ENCODE measurements around the gene ELMOD1.

The ELMOD1 gene

DNA sequence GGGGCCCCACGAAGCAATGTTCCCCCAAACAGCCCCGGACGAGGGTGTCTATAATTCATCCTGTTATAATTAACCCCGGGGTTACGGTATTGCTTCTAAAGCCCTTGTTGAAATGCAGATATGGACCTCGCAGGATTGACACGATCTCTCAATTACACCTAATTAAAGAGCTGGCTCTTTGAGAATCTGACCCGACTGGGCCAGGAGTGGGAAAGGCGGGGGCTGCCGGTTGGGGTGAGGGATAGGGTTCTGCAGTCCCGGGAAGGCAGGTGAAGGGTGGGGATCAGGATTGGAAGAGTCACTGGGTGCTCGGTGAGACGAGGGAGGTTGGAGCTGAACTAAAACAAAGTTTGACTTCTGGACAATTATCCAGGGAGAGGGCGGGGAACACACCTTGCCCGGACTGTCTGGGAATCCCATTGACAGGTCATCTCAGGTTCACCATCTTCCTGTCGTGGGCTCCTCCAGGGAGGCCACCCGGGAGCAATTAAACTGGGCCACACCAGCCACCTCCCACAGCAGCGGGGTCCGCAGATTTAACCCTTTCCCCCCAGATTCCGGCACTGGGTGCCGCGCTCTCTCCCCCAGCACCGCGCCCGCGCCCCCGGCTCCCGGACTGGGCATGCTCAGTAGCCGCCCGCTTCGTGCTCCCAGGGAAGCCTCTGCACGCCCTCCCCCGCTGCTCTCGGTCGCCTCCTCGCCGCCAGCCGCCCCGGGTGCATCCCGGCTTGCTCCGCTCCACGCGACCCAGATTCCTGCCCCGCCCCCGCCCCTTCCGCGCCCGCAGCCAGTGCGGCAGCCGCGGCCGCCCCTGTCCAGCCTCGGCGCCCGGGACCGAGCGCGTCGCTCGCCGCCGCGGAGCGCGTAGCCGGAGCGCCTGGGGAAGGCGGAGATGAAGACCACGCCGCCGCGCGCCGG lies at the start of gene ELMOD1:
Gene ELMOD1, plus strand, starts transcription at position 688 of the 918 bp plus-strand sequence. CDS start 27,043 bp downstream, outside the sequence.
- DNase-seq (ENCODE audit: low spot score): peak; percentile 73
- TF ChIP-seq, protein P1, sequence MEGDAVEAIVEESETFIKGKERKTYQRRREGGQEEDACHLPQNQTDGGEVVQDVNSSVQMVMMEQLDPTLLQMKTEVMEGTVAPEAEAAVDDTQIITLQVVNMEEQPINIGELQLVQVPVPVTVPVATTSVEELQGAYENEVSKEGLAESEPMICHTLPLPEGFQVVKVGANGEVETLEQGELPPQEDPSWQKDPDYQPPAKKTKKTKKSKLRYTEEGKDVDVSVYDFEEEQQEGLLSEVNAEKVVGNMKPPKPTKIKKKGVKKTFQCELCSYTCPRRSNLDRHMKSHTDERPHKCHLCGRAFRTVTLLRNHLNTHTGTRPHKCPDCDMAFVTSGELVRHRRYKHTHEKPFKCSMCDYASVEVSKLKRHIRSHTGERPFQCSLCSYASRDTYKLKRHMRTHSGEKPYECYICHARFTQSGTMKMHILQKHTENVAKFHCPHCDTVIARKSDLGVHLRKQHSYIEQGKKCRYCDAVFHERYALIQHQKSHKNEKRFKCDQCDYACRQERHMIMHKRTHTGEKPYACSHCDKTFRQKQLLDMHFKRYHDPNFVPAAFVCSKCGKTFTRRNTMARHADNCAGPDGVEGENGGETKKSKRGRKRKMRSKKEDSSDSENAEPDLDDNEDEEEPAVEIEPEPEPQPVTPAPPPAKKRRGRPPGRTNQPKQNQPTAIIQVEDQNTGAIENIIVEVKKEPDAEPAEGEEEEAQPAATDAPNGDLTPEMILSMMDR (IDR thresholded peaks at IDR 0.05; ENCODE audit: extremely low read depth, missing control alignments): no peak

DNA sequence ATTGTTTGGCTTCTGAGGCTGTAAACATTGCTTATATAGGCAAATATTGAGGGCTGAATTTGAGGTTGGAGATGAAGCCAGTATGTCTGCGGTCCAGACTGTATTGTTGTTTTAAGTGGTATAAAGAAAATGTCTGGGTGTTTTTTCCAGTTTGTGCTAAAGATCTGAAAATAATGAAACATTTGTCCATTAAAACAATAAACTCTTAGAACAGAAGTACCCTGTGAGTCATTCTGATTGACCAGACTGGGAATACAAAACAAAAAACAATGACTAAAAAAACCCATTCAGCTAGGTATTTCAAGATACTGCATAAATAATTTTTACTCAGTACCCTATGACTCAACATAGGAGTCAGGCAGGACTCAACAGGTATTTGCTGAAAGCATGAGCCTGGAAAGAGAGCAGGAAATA lies 45.8 kb upstream of the ELMOD1 start:
- TF ChIP-seq, protein P1 (IDR thresholded peaks at IDR 0.05; ENCODE audit: extremely low read depth, missing control alignments): no peak
- DNase-seq (ENCODE audit: low spot score): no peak

DNA sequence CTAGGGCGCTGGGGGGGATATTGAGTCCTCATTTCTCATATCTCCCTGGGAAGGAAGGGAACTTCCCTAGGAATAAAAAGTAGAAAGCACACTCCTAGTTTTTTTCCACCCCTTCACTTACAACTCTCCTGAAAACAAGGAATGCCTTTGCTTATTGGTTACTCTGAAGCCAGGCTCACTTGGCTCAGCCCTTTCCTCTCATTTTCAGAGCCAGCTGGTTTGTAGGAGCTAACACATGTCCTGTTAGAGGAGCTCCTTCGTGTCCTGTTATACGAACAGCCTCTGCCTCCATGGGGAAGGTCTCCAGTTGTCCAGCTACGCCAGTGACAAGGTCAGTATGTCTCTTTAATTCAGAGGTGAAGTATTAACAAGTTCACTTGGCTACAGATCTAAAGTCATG lies 43.0 kb upstream of the ELMOD1 start:
- TF ChIP-seq, protein P1 (IDR thresholded peaks at IDR 0.05; ENCODE audit: extremely low read depth, missing control alignments): no peak
- no peak for DNase-seq (ENCODE audit: low spot score)

DNA sequence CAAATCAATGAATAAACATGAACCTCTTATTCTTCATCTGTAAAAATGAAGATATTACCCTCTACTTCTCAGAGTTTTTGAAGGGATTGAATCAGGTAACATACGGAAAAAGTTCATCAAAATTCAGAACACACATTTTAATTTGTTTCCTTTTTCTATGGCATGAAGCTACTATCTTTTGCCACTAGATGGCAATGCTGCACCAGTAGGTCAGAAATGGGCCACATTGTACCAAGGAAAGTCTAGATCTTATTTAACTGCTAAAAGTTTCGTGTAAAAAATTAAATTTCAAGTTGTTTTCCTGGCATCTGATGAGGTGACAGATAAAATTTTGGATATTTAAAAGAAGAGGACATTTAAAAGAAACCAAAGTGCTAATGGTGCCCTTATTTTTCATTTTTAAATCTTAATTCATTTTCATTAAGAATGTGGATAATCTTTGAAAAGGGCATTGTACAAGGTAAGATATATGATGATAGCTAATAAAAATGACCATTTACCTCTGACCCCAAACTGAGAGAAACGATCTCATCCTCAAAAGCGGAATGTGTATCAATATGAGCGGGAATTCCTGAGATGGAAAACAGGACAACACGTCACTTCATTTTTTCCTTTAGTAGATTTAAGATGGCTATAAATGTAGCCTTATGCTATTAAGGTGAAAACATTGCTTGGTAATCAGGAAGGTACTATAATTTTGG lies 41.5 kb upstream of the ELMOD1 start:
- DNase-seq (ENCODE audit: low spot score): peak; percentile 29
- TF ChIP-seq, protein P1 (IDR thresholded peaks at IDR 0.05; ENCODE audit: extremely low read depth, missing control alignments): peak; percentile 78

GRCh38 chr11:107549954-107550285 lies 41.0 kb upstream of the ELMOD1 start:
- TF ChIP-seq, protein P1 (IDR thresholded peaks at IDR 0.05; ENCODE audit: extremely low read depth, missing control alignments): no peak
- DNase-seq (ENCODE audit: low spot score): no peak

- no peak for DNase-seq (ENCODE audit: low spot score)
- TF ChIP-seq, protein P1 (IDR thresholded peaks at IDR 0.05; ENCODE audit: extremely low read depth, missing control alignments): no peak
These were observed 40.6 kb upstream of the ELMOD1 start for GRCh38 chr11:107550304-107550703.

GRCh38 chr11:107561688-107562087 lies 29.3 kb upstream of the ELMOD1 start:
- TF ChIP-seq, protein P1 (IDR thresholded peaks at IDR 0.05; ENCODE audit: extremely low read depth, missing control alignments): no peak
- no peak for DNase-seq (ENCODE audit: low spot score)
